GM12891 (cell line): ENCODE results near the gene CRACR2B.

Experiments used
- POLR2A ChIP-seq: IDR thresholded peaks from 2 replicates; pipeline ENCODE4 v1.6.1; 2011; ENCODE audit warnings: low read depth, low read length, control low read depth
- POLR2AphosphoS5 ChIP-seq: IDR thresholded peaks from 2 replicates; pipeline ENCODE4 v1.6.1; 2011; ENCODE audit warnings: low read depth, low read length, control low read depth
- POU2F2 ChIP-seq: IDR thresholded peaks from 2 replicates; pipeline ENCODE4 v1.6.1; 2011; ENCODE audit warnings: low read depth, mild to moderate bottlenecking, control low read depth, low read length, moderate library complexity
- SPI1 ChIP-seq: IDR thresholded peaks from 2 replicates; pipeline ENCODE4 v1.6.1; 2011; ENCODE audit warnings: low read depth, low read length, control low read depth
- TAF1 ChIP-seq: IDR thresholded peaks from 2 replicates; pipeline ENCODE4 v1.6.1; 2011; ENCODE audit warnings: low read depth, low read length, control low read depth

DNA sequence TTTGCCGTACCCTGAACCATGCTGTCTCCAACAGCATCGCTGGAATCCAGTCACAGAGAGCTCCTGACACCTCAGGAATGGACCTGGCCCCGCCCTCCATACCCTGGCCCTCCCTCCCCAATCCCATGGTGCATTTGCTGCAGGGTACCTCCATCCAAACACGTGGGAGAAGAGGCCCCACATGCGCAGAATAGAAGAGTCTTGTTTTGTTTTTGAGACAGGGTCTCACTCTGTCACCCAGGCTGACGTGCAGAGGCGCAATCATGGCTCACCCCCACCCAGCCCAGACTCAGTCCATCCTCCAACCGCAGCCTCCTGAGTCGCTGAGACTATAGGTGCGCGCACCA is 11.3 kb upstream of the CRACR2B start:
- TF ChIP-seq POLR2AphosphoS5 = no peak
- TF ChIP-seq POLR2A = no peak
- no peak for TF ChIP-seq TAF1
- TF ChIP-seq SPI1 = no peak
- TF ChIP-seq POU2F2 = no peak
